ENCODE results near the gene HS1BP3.

HS1BP3 gene

GRCh38 chr2:20647211-20647610 lies 3.7 kb downstream of the HS1BP3 start:
- TF ChIP-seq YY1 (IDR thresholded peaks at IDR 0.05; ENCODE audit: low read depth): no peak
- no peak for TF ChIP-seq EP300 (IDR thresholded peaks at IDR 0.05; ENCODE audit: borderline replicate concordance)
- no peak for TF ChIP-seq EGR1 (IDR thresholded peaks at IDR 0.05)
- TF ChIP-seq TEAD4 (IDR thresholded peaks at IDR 0.05): no peak
- no peak for TF ChIP-seq CREB1 (IDR thresholded peaks at IDR 0.05; ENCODE audit: low read depth)
- no peak for TF ChIP-seq NFIC (IDR thresholded peaks at IDR 0.05)
- no peak for TF ChIP-seq USF1 (IDR thresholded peaks at IDR 0.05)
- no peak for TF ChIP-seq ZBTB7A (IDR thresholded peaks at IDR 0.05; ENCODE audit: low read depth)
- TF ChIP-seq MAX (IDR thresholded peaks at IDR 0.05): no peak
- TF ChIP-seq CEBPB (IDR thresholded peaks at IDR 0.05): no peak
- TF ChIP-seq TCF12 (IDR thresholded peaks at IDR 0.05; ENCODE audit: low read depth): no peak

GRCh38 chr2:20646446-20646845 lies 4.5 kb downstream of the HS1BP3 start:
- no peak for TF ChIP-seq CEBPB (IDR thresholded peaks at IDR 0.05)
- no peak for TF ChIP-seq FOXM1 (IDR thresholded peaks at IDR 0.05; ENCODE audit: borderline replicate concordance, low read depth)
- no peak for TF ChIP-seq TCF12 (IDR thresholded peaks at IDR 0.05; ENCODE audit: low read depth)
- TF ChIP-seq RAD21 (IDR thresholded peaks at IDR 0.05; ENCODE audit: low read depth): no peak
- no peak for TF ChIP-seq USF1 (IDR thresholded peaks at IDR 0.05)
- TF ChIP-seq ZBTB7A (IDR thresholded peaks at IDR 0.05; ENCODE audit: low read depth): no peak
- TF ChIP-seq EP300 (IDR thresholded peaks at IDR 0.05; ENCODE audit: borderline replicate concordance): no peak
- TF ChIP-seq TAF1 (IDR thresholded peaks at IDR 0.05; ENCODE audit: low read depth): no peak
- no peak for TF ChIP-seq TEAD4 (IDR thresholded peaks at IDR 0.05)
- no peak for TF ChIP-seq NFIC (IDR thresholded peaks at IDR 0.05)
- no peak for TF ChIP-seq YY1 (IDR thresholded peaks at IDR 0.05; ENCODE audit: low read depth)
- TF ChIP-seq MAX (IDR thresholded peaks at IDR 0.05): no peak
- no peak for TF ChIP-seq EGR1 (IDR thresholded peaks at IDR 0.05)
- TF ChIP-seq CREB1 (IDR thresholded peaks at IDR 0.05; ENCODE audit: low read depth): no peak
- TF ChIP-seq REST (IDR thresholded peaks at IDR 0.05; ENCODE audit: low read depth): no peak

- TF ChIP-seq MAX (IDR thresholded peaks at IDR 0.05): no peak
- no peak for TF ChIP-seq REST (IDR thresholded peaks at IDR 0.05; ENCODE audit: low read depth)
- TF ChIP-seq ZBTB7A (IDR thresholded peaks at IDR 0.05; ENCODE audit: low read depth): no peak
These were observed 5.1 kb downstream of the HS1BP3 start for GRCh38 chr2:20645761-20646160.

- TF ChIP-seq MAX (IDR thresholded peaks at IDR 0.05) (no peak), TEAD4 (IDR thresholded peaks at IDR 0.05) (no peak)
These were observed 5.6 kb downstream of the HS1BP3 start for GRCh38 chr2:20645301-20645701.

- TF ChIP-seq TEAD4 (IDR thresholded peaks at IDR 0.05): no peak
- no peak for TF ChIP-seq RAD21 (IDR thresholded peaks at IDR 0.05; ENCODE audit: low read depth)
- no peak for TF ChIP-seq REST (IDR thresholded peaks at IDR 0.05; ENCODE audit: low read depth)
- no peak for TF ChIP-seq CREB1 (IDR thresholded peaks at IDR 0.05; ENCODE audit: low read depth)
- no peak for TF ChIP-seq USF1 (IDR thresholded peaks at IDR 0.05)
- TF ChIP-seq TAF1 (IDR thresholded peaks at IDR 0.05; ENCODE audit: low read depth): no peak
- TF ChIP-seq FOXM1 (IDR thresholded peaks at IDR 0.05; ENCODE audit: borderline replicate concordance, low read depth): no peak
- TF ChIP-seq MAX (IDR thresholded peaks at IDR 0.05): no peak
- no peak for TF ChIP-seq EGR1 (IDR thresholded peaks at IDR 0.05)
- no peak for TF ChIP-seq EP300 (IDR thresholded peaks at IDR 0.05; ENCODE audit: borderline replicate concordance)
- TF ChIP-seq NFIC (IDR thresholded peaks at IDR 0.05): no peak
- no peak for TF ChIP-seq TCF12 (IDR thresholded peaks at IDR 0.05; ENCODE audit: low read depth)
- no peak for TF ChIP-seq YY1 (IDR thresholded peaks at IDR 0.05; ENCODE audit: low read depth)
- TF ChIP-seq ZBTB7A (IDR thresholded peaks at IDR 0.05; ENCODE audit: low read depth): no peak
- no peak for TF ChIP-seq CEBPB (IDR thresholded peaks at IDR 0.05)
These were observed 7.1 kb downstream of the HS1BP3 start for GRCh38 chr2:20643826-20644225.
